ENCODE results near the gene IGFL1.
"Not testable (repeated sequence)": the region's sequence is repeated elsewhere in the genome, so short reads cannot be mapped to it uniquely, and the experiment has no call there.

The IGFL1 gene

DNA sequence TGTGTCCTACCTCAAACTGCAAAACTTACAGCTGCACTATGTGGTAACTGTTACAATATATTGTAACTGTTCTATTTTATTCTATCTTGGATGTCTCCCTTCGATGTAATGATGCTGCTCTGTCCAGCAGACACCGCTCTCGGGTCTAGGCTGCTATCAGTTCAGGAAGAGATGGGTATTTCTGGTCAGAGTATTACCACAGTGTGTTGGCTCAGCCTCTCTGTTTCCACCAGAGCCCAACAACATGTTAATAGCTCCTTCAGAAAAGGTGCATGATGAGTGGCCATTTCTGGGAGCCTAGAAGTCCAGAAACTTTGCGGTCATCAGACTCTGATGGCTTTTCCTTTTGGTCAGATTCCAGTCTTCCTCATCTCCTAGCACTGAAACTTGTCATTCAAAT is 35.9 kb upstream of the IGFL1 start:
- no peak overlapping the region for H3K27ac ChIP-seq
- peaks cover 39% of the 10 kb centered on the region for H3K27me3 ChIP-seq (replicated peaks)
- in situ Hi-C loops (cut with HindIII; ENCODE audit: low pct_ligation_motif_present, low sequenced_read_pairs), result no loop called here

DNA sequence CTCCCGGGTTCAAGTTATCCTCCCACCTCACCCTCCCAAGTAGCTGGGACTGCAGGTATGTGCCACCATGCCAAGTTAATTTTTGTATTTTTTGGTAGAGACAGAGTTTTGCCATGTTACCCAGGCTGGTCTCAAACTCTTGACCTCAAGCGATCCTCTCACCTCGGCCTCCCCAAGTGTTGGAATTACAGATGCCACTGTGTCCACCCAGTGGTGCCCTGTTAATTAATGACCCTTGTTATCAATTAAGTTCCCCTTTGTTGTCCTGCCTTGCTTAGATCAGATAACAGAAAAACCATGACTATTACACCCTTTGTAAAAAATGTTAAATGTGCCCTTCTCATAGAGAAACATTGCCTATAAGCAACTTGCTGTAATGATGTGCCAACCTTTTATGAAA is 34.4 kb upstream of the IGFL1 start:
- no peak overlapping the region for H3K4me3 ChIP-seq (ENCODE audit: low read depth, low read length)
- no peak for DNase-seq
- no peaks in the 10 kb centered on the region for H3K36me3 ChIP-seq (replicated peaks)
- in situ Hi-C loops (cut with HindIII; ENCODE audit: low pct_ligation_motif_present, low sequenced_read_pairs), result no loop called here
- H3K27ac ChIP-seq, result no peak overlapping the region
- TF ChIP-seq, protein P1, sequence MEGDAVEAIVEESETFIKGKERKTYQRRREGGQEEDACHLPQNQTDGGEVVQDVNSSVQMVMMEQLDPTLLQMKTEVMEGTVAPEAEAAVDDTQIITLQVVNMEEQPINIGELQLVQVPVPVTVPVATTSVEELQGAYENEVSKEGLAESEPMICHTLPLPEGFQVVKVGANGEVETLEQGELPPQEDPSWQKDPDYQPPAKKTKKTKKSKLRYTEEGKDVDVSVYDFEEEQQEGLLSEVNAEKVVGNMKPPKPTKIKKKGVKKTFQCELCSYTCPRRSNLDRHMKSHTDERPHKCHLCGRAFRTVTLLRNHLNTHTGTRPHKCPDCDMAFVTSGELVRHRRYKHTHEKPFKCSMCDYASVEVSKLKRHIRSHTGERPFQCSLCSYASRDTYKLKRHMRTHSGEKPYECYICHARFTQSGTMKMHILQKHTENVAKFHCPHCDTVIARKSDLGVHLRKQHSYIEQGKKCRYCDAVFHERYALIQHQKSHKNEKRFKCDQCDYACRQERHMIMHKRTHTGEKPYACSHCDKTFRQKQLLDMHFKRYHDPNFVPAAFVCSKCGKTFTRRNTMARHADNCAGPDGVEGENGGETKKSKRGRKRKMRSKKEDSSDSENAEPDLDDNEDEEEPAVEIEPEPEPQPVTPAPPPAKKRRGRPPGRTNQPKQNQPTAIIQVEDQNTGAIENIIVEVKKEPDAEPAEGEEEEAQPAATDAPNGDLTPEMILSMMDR (IDR thresholded peaks at IDR 0.05; ENCODE audit: low read depth, low read length, missing control alignments), result no peak
- peaks cover 39% of the 10 kb centered on the region for H3K27me3 ChIP-seq (replicated peaks)

More for the DNA sequence above, 35.9 kb upstream of the IGFL1 start:
- TF ChIP-seq, protein P1 (IDR thresholded peaks at IDR 0.05; ENCODE audit: low read depth, low read length, missing control alignments), result no peak
- Histone ChIP-seq H3K4me3 (ENCODE audit: low read depth, low read length) (no peak overlapping the region), H3K36me3 (replicated peaks) (no peaks in the 10 kb centered on the region)
- DNase-seq, result no peak

DNA sequence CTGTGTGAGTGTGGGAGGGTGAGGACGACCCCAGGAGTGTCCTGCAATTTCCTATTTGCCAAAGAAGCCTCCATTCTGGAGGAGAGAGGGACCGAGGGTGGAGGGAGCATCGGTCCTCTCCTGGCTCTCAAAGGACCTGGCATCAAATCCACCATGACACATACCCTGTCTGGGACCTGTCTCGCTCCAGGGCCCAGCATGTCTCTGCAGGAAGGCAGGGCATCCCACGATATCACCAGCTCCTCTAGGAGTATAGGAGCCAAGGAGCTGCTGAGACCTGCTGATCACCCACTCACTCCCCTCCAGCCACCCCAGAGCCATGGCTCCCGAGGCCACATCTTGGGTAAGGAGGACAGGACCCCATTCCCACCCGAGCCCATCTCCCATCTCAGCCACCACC is 33.6 kb upstream of the IGFL1 start:
- peaks cover 34% of the 10 kb centered on the region for H3K27me3 ChIP-seq (replicated peaks)
- H3K36me3 ChIP-seq (replicated peaks); H3K4me3 ChIP-seq (ENCODE audit: low read depth, low read length); DNase-seq; H3K27ac ChIP-seq; in situ Hi-C loops (cut with HindIII; ENCODE audit: low pct_ligation_motif_present, low sequenced_read_pairs): not testable (repeated sequence)

DNA sequence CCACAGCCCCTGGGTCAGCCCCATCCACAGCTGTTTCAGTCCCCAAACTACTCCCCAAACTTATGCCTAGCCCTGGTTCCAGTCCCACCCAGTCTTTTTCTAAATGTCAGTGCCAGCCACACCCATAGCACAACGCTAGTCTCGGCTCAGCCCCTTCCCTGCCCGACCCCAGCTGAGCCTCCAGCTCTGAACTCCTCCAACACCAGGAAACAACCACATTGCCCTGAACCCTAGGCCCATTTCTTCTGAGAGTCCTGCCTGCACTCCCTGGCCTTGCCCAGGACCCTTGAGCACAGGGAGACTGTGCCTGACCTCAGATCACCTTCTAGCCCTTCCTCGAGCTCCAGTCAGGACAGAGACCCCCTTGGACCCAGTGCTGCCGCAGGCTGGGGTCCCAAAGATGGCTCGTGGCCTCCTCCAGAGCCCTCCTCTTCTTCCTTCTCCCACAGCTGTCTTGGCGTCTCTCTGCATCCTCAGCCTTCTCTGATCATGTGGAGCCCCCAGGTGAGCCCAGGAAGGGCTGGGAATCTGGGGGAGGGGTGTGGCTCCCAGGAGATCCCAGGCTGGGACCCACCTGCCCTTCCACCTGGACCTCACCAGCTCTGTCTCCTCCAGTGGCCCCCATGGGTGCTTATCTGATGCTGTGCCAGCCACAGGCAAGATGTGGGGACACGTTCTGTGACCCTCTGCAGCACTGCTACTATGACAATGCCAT is 33.0 kb upstream of the IGFL1 start:
- no peak for DNase-seq
- in situ Hi-C loops (cut with HindIII; ENCODE audit: low pct_ligation_motif_present, low sequenced_read_pairs), result no loop called here
- no peak overlapping the region for H3K4me3 ChIP-seq (ENCODE audit: low read depth, low read length)
- peaks cover 32% of the 10 kb centered on the region for H3K27me3 ChIP-seq (replicated peaks)
- no peak overlapping the region for H3K27ac ChIP-seq
- no peaks in the 10 kb centered on the region for H3K36me3 ChIP-seq (replicated peaks)
- TF ChIP-seq, protein P1 (IDR thresholded peaks at IDR 0.05; ENCODE audit: low read depth, low read length, missing control alignments), result no peak

DNA sequence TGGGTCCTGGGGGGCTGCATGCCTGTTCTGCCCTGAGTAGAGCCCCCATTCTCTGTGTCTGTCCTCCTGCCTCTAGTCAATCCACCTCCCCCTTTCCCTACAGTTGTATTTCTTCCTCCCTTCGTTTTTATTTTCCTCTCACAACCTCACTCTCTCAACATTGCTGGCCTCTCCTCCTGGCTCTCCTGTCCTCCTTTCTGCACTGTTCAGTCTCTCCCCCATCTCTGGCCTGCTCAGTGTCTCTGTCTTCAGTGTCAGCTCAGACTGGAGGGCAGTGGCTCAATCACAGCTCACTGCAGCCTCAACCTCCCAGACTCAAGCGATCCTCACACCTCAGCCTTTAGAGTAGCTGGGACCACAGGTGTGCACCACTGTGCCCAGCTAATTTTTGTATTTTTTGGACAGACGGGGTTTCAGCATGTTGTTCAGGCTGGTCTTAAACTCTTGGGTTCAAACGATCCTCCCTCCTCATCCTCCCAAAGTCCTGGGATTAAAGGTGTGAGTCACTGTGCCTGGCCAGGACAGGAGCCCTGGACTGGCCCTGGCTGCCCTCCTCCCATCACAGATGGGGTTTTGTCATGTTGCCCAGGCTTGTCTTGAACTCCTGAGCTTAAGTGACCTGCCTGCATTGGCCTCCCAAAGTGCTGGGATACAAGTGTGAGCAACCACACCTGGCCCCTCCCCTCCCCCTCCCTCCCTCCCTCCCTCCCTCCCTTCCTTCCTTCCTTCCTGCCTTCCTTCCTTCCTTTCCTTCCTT is 32.0 kb upstream of the IGFL1 start:
- TF ChIP-seq, protein P1 (IDR thresholded peaks at IDR 0.05; ENCODE audit: low read depth, low read length, missing control alignments), result no peak
- DNase-seq, result no peak
- Histone ChIP-seq H3K27me3 (replicated peaks) (peaks cover 29% of the 10 kb centered on the region), H3K36me3 (replicated peaks) (no peaks in the 10 kb centered on the region), H3K4me3 (ENCODE audit: low read depth, low read length) (no peak overlapping the region), H3K27ac (no peak overlapping the region)
- in situ Hi-C loops (cut with HindIII; ENCODE audit: low pct_ligation_motif_present, low sequenced_read_pairs), result no loop called here

DNA sequence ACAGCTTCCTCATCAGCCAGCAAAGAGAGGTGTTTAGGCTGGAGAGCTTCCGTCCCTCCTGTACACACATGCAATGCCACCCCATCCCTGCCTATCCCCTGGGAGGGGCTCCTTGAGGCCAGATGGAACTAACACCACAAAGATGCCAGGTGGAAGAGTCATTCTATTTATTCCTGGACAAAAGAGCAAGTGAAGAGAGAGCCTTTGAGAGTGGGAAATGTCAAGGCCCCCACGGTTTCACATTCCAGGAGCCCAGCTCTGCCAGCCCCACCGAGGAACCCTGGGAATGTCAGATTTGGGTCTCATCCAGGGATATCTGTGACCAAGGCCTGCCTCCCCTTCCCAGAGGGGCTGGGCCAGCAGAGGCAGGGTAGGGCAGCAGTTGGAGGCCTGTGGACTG is 30.8 kb upstream of the IGFL1 start:
- TF ChIP-seq, protein P1 (IDR thresholded peaks at IDR 0.05; ENCODE audit: low read depth, low read length, missing control alignments), result no peak
- in situ Hi-C loops (cut with HindIII; ENCODE audit: low pct_ligation_motif_present, low sequenced_read_pairs), result no loop called here
- H3K27me3 ChIP-seq (replicated peaks), result peaks cover 29% of the 10 kb centered on the region
- DNase-seq, result no peak
- H3K36me3 ChIP-seq (replicated peaks), result no peaks in the 10 kb centered on the region
- H3K27ac ChIP-seq, result no peak overlapping the region
- no peak overlapping the region for H3K4me3 ChIP-seq (ENCODE audit: low read depth, low read length)
